Mesodermal cell (in vitro differentiated cells): ENCODE data around the gene ANXA8.
"Not testable (repeated sequence)": the region's sequence is repeated elsewhere in the genome, so short reads cannot be mapped to it uniquely, and the experiment has no call there.

Experiments used
- H3K27ac ChIP-seq: 2 replicates; pipeline ENCODE4 v1.7.0; 2013; ENCODE audit warnings: mild to moderate bottlenecking, low read depth, low read length, moderate library complexity; ENCODE audit not compliant: severe bottlenecking
- H3K36me3 ChIP-seq: 2 replicates; pipeline ENCODE4 v1.7.1; 2013; ENCODE audit warnings: mild to moderate bottlenecking, low read length, moderate library complexity; ENCODE audit not compliant: control insufficient read depth, insufficient read depth
- H3K4me1 ChIP-seq: one replicate; pipeline ENCODE4 v1.7.1; 2013; ENCODE audit warnings: mild to moderate bottlenecking, low read length; ENCODE audit not compliant: insufficient read depth, control insufficient read depth, poor library complexity, severe bottlenecking
- H3K4me3 ChIP-seq: 2 replicates; pipeline ENCODE4 v1.7.0; 2013; ENCODE audit warnings: low read length, control low read depth, mild to moderate bottlenecking; ENCODE audit not compliant: insufficient read depth, poor library complexity, severe bottlenecking; ENCODE audit errors: extremely low read depth
- H3K9me3 ChIP-seq: 2 replicates; pipeline ENCODE4 v1.7.1; 2013; ENCODE audit warnings: mild to moderate bottlenecking, low read length, moderate library complexity; ENCODE audit not compliant: control insufficient read depth
- WGBS, 2 experiments: methylation state at CpG; one replicate each; pipeline ENCODE4 v1.1.5; 2013; ENCODE audit warnings: missing lambda C conversion rate in 2 of 2; ENCODE audit not compliant: insufficient coverage in 2 of 2; 5-methylcytosine and 5-hydroxymethylcytosine counted together

Gene ANXA8

GRCh38 chr10:47462577-47463358 lies 21.1 kb downstream of the ANXA8 start:
- H3K36me3 ChIP-seq, H3K4me3 ChIP-seq, H3K9me3 ChIP-seq, H3K4me1 ChIP-seq, H3K27ac ChIP-seq: not testable (repeated sequence)
- no CpG with 5 or more reads among the region's 9 CpGs for WGBS, 2 experiments

GRCh38 chr10:47461261-47461687 lies 22.6 kb downstream of the ANXA8 start:
- H3K4me3 ChIP-seq: not testable (repeated sequence)
- peak overlapping the region; percentile 64 for H3K27ac ChIP-seq
- WGBS, 2 experiments: 17% methylated on average over 1 of the region's 37 CpGs; no CpG with 5 or more reads in 1 of the 2 experiments

GRCh38 chr10:47458466-47459154 lies 25.3 kb downstream of the ANXA8 start:
- H3K4me3 ChIP-seq: no peak overlapping the region
- H3K27ac ChIP-seq: peak overlapping the region; percentile 53
- H3K9me3 ChIP-seq: no peaks in the 10 kb centered on the region
- peaks cover 7% of the 10 kb centered on the region for H3K4me1 ChIP-seq
- no peaks in the 10 kb centered on the region for H3K36me3 ChIP-seq
- WGBS, 2 experiments: 53 to 90% methylated on average over 2 of the region's 4 CpGs

More at GRCh38 chr10:47461261-47461687, 22.6 kb downstream of the ANXA8 start:
- H3K36me3 ChIP-seq, H3K4me1 ChIP-seq, H3K9me3 ChIP-seq: not testable (repeated sequence)

DNA sequence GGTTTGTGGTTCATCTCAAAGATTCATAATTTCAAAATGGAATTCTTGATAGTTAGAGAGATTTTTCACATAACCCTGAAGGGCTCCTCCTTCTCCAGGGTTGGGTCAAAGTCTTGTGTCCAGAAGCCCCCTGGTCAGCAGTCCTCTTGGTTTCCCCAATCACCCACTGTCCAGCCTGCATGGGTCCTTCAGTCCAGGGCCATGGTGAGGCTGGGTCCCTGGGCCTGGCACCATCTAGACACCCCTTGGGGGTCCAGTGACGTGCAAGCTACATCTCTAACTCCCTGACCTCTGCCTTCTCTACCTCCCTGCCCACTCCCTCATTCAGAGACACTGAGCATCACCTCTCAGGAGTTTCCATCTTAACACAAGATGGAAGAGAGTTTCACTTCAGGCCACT lies 26.1 kb downstream of the ANXA8 start:
- WGBS, 2 experiments: 80 to 100% methylated on average over 1 of the region's 1 CpG

GRCh38 chr10:47457528-47457820 lies 26.4 kb downstream of the ANXA8 start:
- WGBS, 2 experiments: 92 to 100% methylated on average over 1 of the region's 1 CpG
- H3K36me3 ChIP-seq: no peaks in the 10 kb centered on the region

More for the DNA sequence above, 26.1 kb downstream of the ANXA8 start:
- Histone ChIP-seq H3K4me3 (no peak overlapping the region), H3K27ac (no peak overlapping the region), H3K36me3 (no peaks in the 10 kb centered on the region), H3K9me3 (no peaks in the 10 kb centered on the region), H3K4me1 (peaks cover 7% of the 10 kb centered on the region)

GRCh38 chr10:47456794-47457527 lies 27.0 kb downstream of the ANXA8 start:
- Histone ChIP-seq H3K4me1 (peaks cover 7% of the 10 kb centered on the region), H3K27ac (no peak overlapping the region)
- WGBS, 2 experiments: 93 to 96% methylated on average over 5 to 6 of the region's 6 CpGs

More at GRCh38 chr10:47457528-47457820, 26.4 kb downstream of the ANXA8 start:
- Histone ChIP-seq H3K9me3 (no peaks in the 10 kb centered on the region), H3K4me1 (peaks cover 7% of the 10 kb centered on the region), H3K4me3 (no peak overlapping the region), H3K27ac (no peak overlapping the region)

DNA sequence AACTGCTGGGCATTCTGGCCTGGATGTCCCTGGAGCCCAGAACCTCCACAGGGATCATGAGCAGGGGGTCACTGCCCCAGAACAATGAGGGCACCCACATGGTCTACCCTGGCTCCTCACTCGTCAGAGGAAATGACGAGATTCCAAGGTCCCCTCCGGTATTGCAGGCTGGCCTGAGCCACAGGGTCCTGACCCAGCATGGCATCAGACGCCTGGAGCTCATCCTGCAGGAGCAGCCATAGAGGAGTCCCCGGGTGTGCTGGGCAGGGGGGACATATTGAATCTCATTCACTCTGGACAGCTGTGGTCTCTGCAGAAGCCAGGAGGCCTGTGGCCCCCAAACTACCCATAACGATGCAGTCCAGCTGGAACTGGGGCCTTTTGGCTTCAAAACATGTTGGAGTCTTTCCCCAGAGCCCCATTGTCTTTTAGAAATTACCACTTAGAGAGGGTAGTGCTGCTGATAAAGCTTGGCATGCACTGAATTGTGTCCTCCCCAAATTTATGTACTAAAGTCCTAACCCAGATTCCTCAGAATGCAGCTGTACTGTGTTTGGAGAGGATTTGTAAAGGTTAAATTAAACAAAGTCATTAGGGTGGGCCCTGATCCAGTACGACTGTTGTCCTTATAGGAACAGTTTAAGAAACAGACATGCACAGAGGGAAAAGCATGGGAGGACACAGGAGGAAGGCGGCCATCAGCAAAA lies 27.7 kb downstream of the ANXA8 start:
- H3K4me3 ChIP-seq: no peak overlapping the region
- no peaks in the 10 kb centered on the region for H3K9me3 ChIP-seq
- peaks cover 7% of the 10 kb centered on the region for H3K4me1 ChIP-seq
- WGBS, 2 experiments: 89 to 95% methylated on average over 6 to 7 of the region's 8 CpGs
- no peaks in the 10 kb centered on the region for H3K36me3 ChIP-seq
- no peak overlapping the region for H3K27ac ChIP-seq

More at GRCh38 chr10:47456794-47457527, 27.0 kb downstream of the ANXA8 start:
- Histone ChIP-seq H3K9me3 (no peaks in the 10 kb centered on the region), H3K36me3 (no peaks in the 10 kb centered on the region), H3K4me3 (no peak overlapping the region)

DNA sequence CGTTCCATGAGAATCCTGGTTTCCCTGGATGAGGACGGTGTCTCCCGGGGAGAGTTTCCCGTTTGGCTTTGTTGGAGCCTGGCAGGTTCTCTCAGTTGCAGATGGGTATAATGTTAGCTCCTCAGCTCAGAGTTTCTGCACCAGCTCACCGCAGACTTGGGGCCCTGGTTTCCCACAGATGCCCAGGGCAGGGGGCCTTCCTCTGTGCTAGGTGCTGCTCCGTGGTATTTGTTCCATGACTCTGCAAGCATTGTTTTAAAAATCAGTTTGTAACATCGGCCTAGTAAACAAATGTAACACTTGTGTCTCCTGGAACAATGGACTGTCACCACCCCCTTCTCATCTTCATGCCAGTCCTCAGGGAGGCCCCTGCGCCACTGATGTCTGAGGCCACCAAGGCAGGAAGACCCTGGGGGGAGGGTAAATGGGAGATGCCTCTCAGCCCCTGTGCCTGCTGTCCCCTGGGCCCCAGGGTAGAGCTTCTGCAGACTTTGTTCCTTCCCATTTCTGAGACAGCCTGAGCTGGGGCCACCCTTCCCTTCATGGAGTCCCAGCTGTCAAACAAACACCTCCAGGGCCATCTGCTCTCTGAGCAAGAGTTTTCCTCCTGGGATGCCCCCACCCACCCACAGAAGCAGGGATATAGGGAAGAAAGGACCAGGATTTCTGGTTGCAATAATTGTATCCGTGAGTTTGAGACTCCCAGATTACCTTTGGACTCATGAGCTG lies 28.4 kb downstream of the ANXA8 start:
- H3K4me1 ChIP-seq, H3K9me3 ChIP-seq, H3K36me3 ChIP-seq, H3K4me3 ChIP-seq, H3K27ac ChIP-seq: not testable (repeated sequence)
- 81 to 83% methylated on average over 4 to 8 of the region's 9 CpGs for WGBS, 2 experiments

- no peaks in the 10 kb centered on the region for H3K36me3 ChIP-seq
- H3K4me1 ChIP-seq: peaks cover 7% of the 10 kb centered on the region
- H3K4me3 ChIP-seq: no peak overlapping the region
- no peaks in the 10 kb centered on the region for H3K9me3 ChIP-seq
- no peak overlapping the region for H3K27ac ChIP-seq
- 95 to 100% methylated on average over 1 to 3 of the region's 3 CpGs for WGBS, 2 experiments
Measured at GRCh38 chr10:47454780-47455058, 29.2 kb downstream of the ANXA8 start.
